ENCODE data around the gene SUN2. TPM values are rescaled to one million over a fixed set of nuclear protein-coding genes. Genes with fewer than 3 reads are reported as not detected.

Gene SUN2
- total and polyA plus RNA-seq, 10 of the 15 experiments (the other 5 are each of a cell fraction or from before 2014, with no cell fraction given) = 0.18 to 107 (median 35.9) TPM

DNA sequence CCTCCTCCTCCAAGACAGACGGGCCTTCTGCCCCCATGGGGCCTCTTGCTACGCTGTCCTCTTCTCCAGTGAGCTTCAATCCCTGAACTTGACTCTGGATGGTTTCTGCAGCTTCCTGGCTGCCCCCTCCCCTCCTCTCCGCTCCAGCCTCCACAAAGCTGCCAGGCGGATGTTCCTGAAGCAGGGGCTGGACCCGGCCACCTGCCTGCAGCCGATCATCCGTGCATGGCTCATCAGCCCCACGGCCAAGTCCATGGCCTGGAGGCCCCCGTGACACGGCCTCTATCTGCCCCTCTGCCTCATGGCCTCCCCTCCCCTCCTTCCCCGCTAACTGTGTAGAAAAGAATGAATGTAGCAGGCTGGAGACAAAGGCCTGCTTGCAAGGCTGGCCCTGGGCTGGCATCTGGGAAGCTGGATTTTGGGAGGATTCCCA is 6.8 kb upstream of the SUN2 start:
- RAD21 ChIA-PET (ENCODE audit: unreplicated experiment) = no interaction called here
- no peak overlapping the region for H3K27ac ChIP-seq (ENCODE audit: control insufficient read depth, insufficient read depth)
- CTCF ChIA-PET = interaction anchor here (2.2 kb wide), 1 partner anchor 30 kb away, joined by 6 read pairs; no protein-coding TSS in a partner anchor
- no peak for FAIRE-seq
- no peak overlapping the region for H3K4me2 ChIP-seq (ENCODE audit: control insufficient read depth, insufficient read depth)
- in situ Hi-C loops (cut with MboI) (loop anchor here (10.0 kb wide), 1 partner anchor 362 kb away; no protein-coding TSS in a partner anchor), intact Hi-C loops (cut with micrococcal nuclease; ENCODE audit: unreplicated experiment) (loop anchor here (10.0 kb wide), 2 partner anchors 362 to 552 kb away; partner anchors contain the start of gene RPL3)
- peaks cover 18% of the 10 kb centered on the region for H3K4me1 ChIP-seq (ENCODE audit: control insufficient read depth, insufficient read depth, low read length)
- no peaks in the 10 kb centered on the region for H4K20me1 ChIP-seq (ENCODE audit: control insufficient read depth, insufficient read depth)
- H3K4me3 ChIP-seq = no peak overlapping the region
- TF ChIP-seq RCOR1 (conservative IDR thresholded peaks at IDR 0.05; ENCODE audit: low read depth, low read length) (no peak), SRF (IDR thresholded peaks at IDR 0.05; ENCODE audit: low read depth in 2 of 2, low read length in 2 of 2) (no peak), RAD21 (IDR thresholded peaks at IDR 0.05; ENCODE audit: insufficient read depth, low read depth, low read length) (no peak), NFIC (IDR thresholded peaks at IDR 0.05; ENCODE audit: low read depth, low read length) (no peak)
- TF ChIP-seq, protein P1, sequence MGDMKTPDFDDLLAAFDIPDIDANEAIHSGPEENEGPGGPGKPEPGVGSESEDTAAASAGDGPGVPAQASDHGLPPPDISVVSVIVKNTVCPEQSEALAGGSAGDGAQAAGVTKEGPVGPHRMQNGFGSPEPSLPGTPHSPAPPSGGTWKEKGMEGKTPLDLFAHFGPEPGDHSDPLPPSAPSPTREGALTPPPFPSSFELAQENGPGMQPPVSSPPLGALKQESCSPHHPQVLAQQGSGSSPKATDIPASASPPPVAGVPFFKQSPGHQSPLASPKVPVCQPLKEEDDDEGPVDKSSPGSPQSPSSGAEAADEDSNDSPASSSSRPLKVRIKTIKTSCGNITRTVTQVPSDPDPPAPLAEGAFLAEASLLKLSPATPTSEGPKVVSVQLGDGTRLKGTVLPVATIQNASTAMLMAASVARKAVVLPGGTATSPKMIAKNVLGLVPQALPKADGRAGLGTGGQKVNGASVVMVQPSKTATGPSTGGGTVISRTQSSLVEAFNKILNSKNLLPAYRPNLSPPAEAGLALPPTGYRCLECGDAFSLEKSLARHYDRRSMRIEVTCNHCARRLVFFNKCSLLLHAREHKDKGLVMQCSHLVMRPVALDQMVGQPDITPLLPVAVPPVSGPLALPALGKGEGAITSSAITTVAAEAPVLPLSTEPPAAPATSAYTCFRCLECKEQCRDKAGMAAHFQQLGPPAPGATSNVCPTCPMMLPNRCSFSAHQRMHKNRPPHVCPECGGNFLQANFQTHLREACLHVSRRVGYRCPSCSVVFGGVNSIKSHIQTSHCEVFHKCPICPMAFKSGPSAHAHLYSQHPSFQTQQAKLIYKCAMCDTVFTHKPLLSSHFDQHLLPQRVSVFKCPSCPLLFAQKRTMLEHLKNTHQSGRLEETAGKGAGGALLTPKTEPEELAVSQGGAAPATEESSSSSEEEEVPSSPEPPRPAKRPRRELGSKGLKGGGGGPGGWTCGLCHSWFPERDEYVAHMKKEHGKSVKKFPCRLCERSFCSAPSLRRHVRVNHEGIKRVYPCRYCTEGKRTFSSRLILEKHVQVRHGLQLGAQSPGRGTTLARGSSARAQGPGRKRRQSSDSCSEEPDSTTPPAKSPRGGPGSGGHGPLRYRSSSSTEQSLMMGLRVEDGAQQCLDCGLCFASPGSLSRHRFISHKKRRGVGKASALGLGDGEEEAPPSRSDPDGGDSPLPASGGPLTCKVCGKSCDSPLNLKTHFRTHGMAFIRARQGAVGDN (IDR thresholded peaks at IDR 0.05) = no peak
- TF ChIP-seq, protein P2, sequence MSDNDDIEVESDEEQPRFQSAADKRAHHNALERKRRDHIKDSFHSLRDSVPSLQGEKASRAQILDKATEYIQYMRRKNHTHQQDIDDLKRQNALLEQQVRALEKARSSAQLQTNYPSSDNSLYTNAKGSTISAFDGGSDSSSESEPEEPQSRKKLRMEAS (IDR thresholded peaks at IDR 0.05; ENCODE audit: low read depth, low read length) = no peak
- no peaks in the 10 kb centered on the region for H3K36me3 ChIP-seq (ENCODE audit: control insufficient read depth in 2 of 2, insufficient read depth in 2 of 2, low read length in 1 of 2)
- POLR2A ChIA-PET = no interaction called here
- no peak overlapping the region for H2AFZ ChIP-seq (ENCODE audit: control insufficient read depth, low read depth, low read length)
- ATAC-seq = no peak
- H3K9ac ChIP-seq (ENCODE audit: control insufficient read depth, insufficient read depth, low read length) = no peak overlapping the region
- SMC1A ChIA-PET (ENCODE audit: uncharacterized antibody, unreplicated experiment) = interaction anchor here (1.1 kb wide), 1 partner anchor 40 kb away, joined by 3 read pairs; no protein-coding TSS in a partner anchor
- no peaks in the 10 kb centered on the region for H3K9me3 ChIP-seq (replicated peaks; ENCODE audit: control insufficient read depth, insufficient read depth, low read length)
- WGBS (ENCODE audit: insufficient coverage, insufficient replicate concordance, low lambda C conversion rate, missing lambda C conversion rate) = 76% methylated on average over 10 of the region's 11 CpGs
- no TSS peak for BruUV-seq (replicated peaks)
- no peaks in the 10 kb centered on the region; a peak in 1 of 4 replicates for H3K27me3 ChIP-seq (replicated peaks in 1 of 2; ENCODE audit: control insufficient read depth in 2 of 2, insufficient read depth in 2 of 2, low read length in 1 of 2)
- no peak for DNase-seq (ENCODE audit: low read depth, low spot score)
- no peaks in the 10 kb centered on the region for H3K79me2 ChIP-seq (ENCODE audit: control insufficient read depth, insufficient read depth, low read length)

Measured in GM12878 (cell line).